ENCODE measurements around the gene ZNF75A.

The ZNF75A gene

GRCh38 chr16:3282103-3282729 is 23.1 kb upstream of the ZNF75A start:
- no peak for TF ChIP-seq GATA3 (IDR thresholded peaks at IDR 0.05; ENCODE audit: low read depth, low read length)
- no peak for TF ChIP-seq GATA2 (IDR thresholded peaks at IDR 0.05; ENCODE audit: low read depth, low read length)

- no peak for TF ChIP-seq GATA3 (IDR thresholded peaks at IDR 0.05; ENCODE audit: low read depth, low read length)
- no peak for TF ChIP-seq GATA2 (IDR thresholded peaks at IDR 0.05; ENCODE audit: low read depth, low read length)
Observed at GRCh38 chr16:3282730-3283542, 22.4 kb upstream of the ZNF75A start, which contains the start of gene ZNF263. Gene ZNF263, plus strand, starts transcription at chr16:3283491. Its CDS starts 328 bp downstream, at chr16:3283819.

GRCh38 chr16:3283543-3284447 is 21.5 kb upstream of the ZNF75A start:
- TF ChIP-seq GATA3 (IDR thresholded peaks at IDR 0.05; ENCODE audit: low read depth, low read length) (no peak), GATA2 (IDR thresholded peaks at IDR 0.05; ENCODE audit: low read depth, low read length) (no peak)

- no peak for TF ChIP-seq GATA2 (IDR thresholded peaks at IDR 0.05; ENCODE audit: low read depth, low read length)
- TF ChIP-seq GATA3 (IDR thresholded peaks at IDR 0.05; ENCODE audit: low read depth, low read length), result no peak
Observed at GRCh38 chr16:3285131-3285530, 20.2 kb upstream of the ZNF75A start.

GRCh38 chr16:3289998-3290673 is 15.2 kb upstream of the ZNF75A start:
- TF ChIP-seq GATA3 (IDR thresholded peaks at IDR 0.05; ENCODE audit: low read depth, low read length) (no peak), GATA2 (IDR thresholded peaks at IDR 0.05; ENCODE audit: low read depth, low read length) (no peak)

GRCh38 chr16:3292604-3293003 is 12.7 kb upstream of the ZNF75A start:
- no peak for TF ChIP-seq GATA3 (IDR thresholded peaks at IDR 0.05; ENCODE audit: low read depth, low read length)
- no peak for TF ChIP-seq GATA2 (IDR thresholded peaks at IDR 0.05; ENCODE audit: low read depth, low read length)

- TF ChIP-seq GATA2 (IDR thresholded peaks at IDR 0.05; ENCODE audit: low read depth, low read length) (no peak), GATA3 (IDR thresholded peaks at IDR 0.05; ENCODE audit: low read depth, low read length) (no peak)
Observed at GRCh38 chr16:3295209-3295608, 10.1 kb upstream of the ZNF75A start.

- TF ChIP-seq GATA2 (IDR thresholded peaks at IDR 0.05; ENCODE audit: low read depth, low read length) (no peak), GATA3 (IDR thresholded peaks at IDR 0.05; ENCODE audit: low read depth, low read length) (no peak)
Observed at GRCh38 chr16:3295783-3296182, 9.5 kb upstream of the ZNF75A start.

- TF ChIP-seq GATA3 (IDR thresholded peaks at IDR 0.05; ENCODE audit: low read depth, low read length), result no peak
- TF ChIP-seq GATA2 (IDR thresholded peaks at IDR 0.05; ENCODE audit: low read depth, low read length), result no peak
Observed at GRCh38 chr16:3304370-3304769, 927 bp upstream of the ZNF75A start.

- TF ChIP-seq GATA3 (IDR thresholded peaks at IDR 0.05; ENCODE audit: low read depth, low read length) (no peak), GATA2 (IDR thresholded peaks at IDR 0.05; ENCODE audit: low read depth, low read length) (no peak)
Observed at GRCh38 chr16:3306078-3306477, 781 bp downstream of the ZNF75A start.

GRCh38 chr16:3311496-3311895 is 6.2 kb downstream of the ZNF75A start:
- no peak for TF ChIP-seq GATA3 (IDR thresholded peaks at IDR 0.05; ENCODE audit: low read depth, low read length)
- TF ChIP-seq GATA2 (IDR thresholded peaks at IDR 0.05; ENCODE audit: low read depth, low read length), result no peak

- TF ChIP-seq GATA3 (IDR thresholded peaks at IDR 0.05; ENCODE audit: low read depth, low read length), result no peak
- TF ChIP-seq GATA2 (IDR thresholded peaks at IDR 0.05; ENCODE audit: low read depth, low read length), result no peak
Observed at GRCh38 chr16:3317315-3317999, 12.2 kb downstream of the ZNF75A start.

- TF ChIP-seq GATA3 (IDR thresholded peaks at IDR 0.05; ENCODE audit: low read depth, low read length) (no peak), GATA2 (IDR thresholded peaks at IDR 0.05; ENCODE audit: low read depth, low read length) (no peak)
Observed at GRCh38 chr16:3321816-3322215, 16.5 kb downstream of the ZNF75A start.

Measured in SH-SY5Y (cell line).